ENCODE measurements around the gene ZRSR2.
"Not testable (repeated sequence)": the region's sequence is repeated elsewhere in the genome, so short reads cannot be mapped to it uniquely, and the experiment has no call there.

The ZRSR2 gene

GRCh38 chrX:15804563-15804962 is 14.3 kb downstream of the ZRSR2 start:
- no peak for DNase-seq (ENCODE audit: low spot score)

GRCh38 chrX:15808254-15808653 is 18.0 kb downstream of the ZRSR2 start:
- DNase-seq (ENCODE audit: low spot score) = no peak

GRCh38 chrX:15812192-15812938 is 22.1 kb downstream of the ZRSR2 start:
- DNase-seq (ENCODE audit: low spot score) = no peak

- DNase-seq (ENCODE audit: low spot score) = no peak
Observed at GRCh38 chrX:15813416-15813815, 23.1 kb downstream of the ZRSR2 start.

- DNase-seq (ENCODE audit: low spot score) = no peak
Observed at GRCh38 chrX:15814771-15815365, 24.6 kb downstream of the ZRSR2 start.

GRCh38 chrX:15815779-15816437 is 25.6 kb downstream of the ZRSR2 start:
- peak; percentile 54 for DNase-seq (ENCODE audit: low spot score)

GRCh38 chrX:15816438-15816809 is 26.1 kb downstream of the ZRSR2 start:
- DNase-seq (ENCODE audit: low spot score) = no peak

GRCh38 chrX:15816886-15817285 is 26.6 kb downstream of the ZRSR2 start:
- no peak for DNase-seq (ENCODE audit: low spot score)

- DNase-seq (ENCODE audit: low spot score) = no peak
Observed at GRCh38 chrX:15820106-15821073, 30.1 kb downstream of the ZRSR2 start.

GRCh38 chrX:15822922-15823321 is 32.6 kb downstream of the ZRSR2 start:
- DNase-seq (ENCODE audit: low spot score) = no peak

- no peak for DNase-seq (ENCODE audit: low spot score)
Observed at GRCh38 chrX:15825936-15826335, 35.7 kb downstream of the ZRSR2 start.

GRCh38 chrX:15829217-15829616 is 38.9 kb downstream of the ZRSR2 start:
- DNase-seq (ENCODE audit: low spot score) = no peak

GRCh38 chrX:15831347-15831746 is 41.1 kb downstream of the ZRSR2 start:
- DNase-seq (ENCODE audit: low spot score) = not testable (repeated sequence)

- DNase-seq (ENCODE audit: low spot score) = no peak
Observed at GRCh38 chrX:15834053-15834452, 43.8 kb downstream of the ZRSR2 start.

GRCh38 chrX:15834827-15835595 is 44.7 kb downstream of the ZRSR2 start:
- DNase-seq (ENCODE audit: low spot score) = no peak

- DNase-seq (ENCODE audit: low spot score) = peak; percentile 52
Observed at GRCh38 chrX:15838017-15838416, 47.7 kb downstream of the ZRSR2 start.

GRCh38 chrX:15841853-15842516 is 51.7 kb downstream of the ZRSR2 start:
- no peak for DNase-seq (ENCODE audit: low spot score)

- no peak for DNase-seq (ENCODE audit: low spot score)
Observed at GRCh38 chrX:15843960-15844359, 53.7 kb downstream of the ZRSR2 start.

- DNase-seq (ENCODE audit: low spot score) = no peak
Observed at GRCh38 chrX:15848576-15848975, 58.3 kb downstream of the ZRSR2 start.

- DNase-seq (ENCODE audit: low spot score) = peak; percentile 55
Observed at GRCh38 chrX:15849555-15849954, 59.3 kb downstream of the ZRSR2 start.

GRCh38 chrX:15853586-15854079 is 63.3 kb downstream of the ZRSR2 start:
- DNase-seq (ENCODE audit: low spot score) = peak; percentile 69
